GM19043 (cell line): ENCODE results near the gene ZYX.
"Not testable (repeated sequence)": the region's sequence is repeated elsewhere in the genome, so short reads cannot be mapped to it uniquely, and the experiment has no call there.

ENCODE experiments used
- ATAC-seq: cut with Tn5 transposase; IDR thresholded peaks from one replicate; pipeline ENCODE4 v1.9.1; 2021; ENCODE audit warnings: low read depth; ENCODE audit not compliant: unreplicated experiment

ZYX gene

GRCh38 chr7:143415209-143415608, 34.1 kb downstream of the ZYX start:
- ATAC-seq = not testable (repeated sequence)

GRCh38 chr7:143415742-143416397, 34.7 kb downstream of the ZYX start:
- ATAC-seq = no peak

GRCh38 chr7:143416565-143417149, 35.5 kb downstream of the ZYX start:
- ATAC-seq = no peak

- ATAC-seq = no peak
Measured at GRCh38 chr7:143417734-143418383, 36.7 kb downstream of the ZYX start.

- no peak for ATAC-seq
Measured at GRCh38 chr7:143418681-143419458, 37.7 kb downstream of the ZYX start.

- no peak for ATAC-seq
Measured at GRCh38 chr7:143419880-143420279, 38.7 kb downstream of the ZYX start.

GRCh38 chr7:143420624-143421023, 39.5 kb downstream of the ZYX start:
- ATAC-seq = not testable (repeated sequence)

GRCh38 chr7:143422033-143422432, 40.9 kb downstream of the ZYX start:
- ATAC-seq = no peak

GRCh38 chr7:143424476-143424875, 43.3 kb downstream of the ZYX start:
- not testable (repeated sequence) for ATAC-seq

GRCh38 chr7:143426479-143427142, 45.5 kb downstream of the ZYX start:
- no peak for ATAC-seq

GRCh38 chr7:143429770-143430698, 48.9 kb downstream of the ZYX start:
- no peak for ATAC-seq

- ATAC-seq = no peak
Measured at GRCh38 chr7:143431109-143431508, 50.0 kb downstream of the ZYX start.

- no peak for ATAC-seq
Measured at GRCh38 chr7:143433759-143434158, 52.6 kb downstream of the ZYX start.

GRCh38 chr7:143434660-143435059, 53.5 kb downstream of the ZYX start:
- no peak for ATAC-seq

- no peak for ATAC-seq
Measured at GRCh38 chr7:143435266-143435665, 54.1 kb downstream of the ZYX start.

GRCh38 chr7:143436325-143436946, 55.3 kb downstream of the ZYX start:
- peak; percentile 87 for ATAC-seq

GRCh38 chr7:143437578-143437977, 56.4 kb downstream of the ZYX start:
- ATAC-seq = peak; percentile 32

- no peak for ATAC-seq
Measured at GRCh38 chr7:143439866-143440265, 58.7 kb downstream of the ZYX start.
